Cardiac muscle cell (in vitro differentiated cells and primary cell): ENCODE measurements around the gene PCDH19. TPM values are rescaled to one million over a fixed set of nuclear protein-coding genes. Genes with fewer than 3 reads are reported as not detected.

Experiments
- DNase-seq, 2 donors: peaks; one replicate each; pipeline versions ENCODE4 v3.0.0 to v3.0.0-alpha.2; 2010 to 2017; ENCODE audit warnings: low read depth in 1 of 2, low spot score in 1 of 2
- H3K27ac ChIP-seq: fragments of 200-600 bp; sonication (generic); 2 replicates; pipeline ENCODE4 v1.5.1; 2016
- H3K27me3 ChIP-seq: fragments of 200-600 bp; sonication (generic); 2 replicates; pipeline ENCODE4 v1.6.0; 2016; ENCODE audit warnings: control low read depth
- H3K36me3 ChIP-seq: fragments of 200-600 bp; sonication (generic); 2 replicates; pipeline ENCODE4 v1.5.1; 2016; ENCODE audit warnings: control low read depth
- H3K4me1 ChIP-seq: fragments of 200-600 bp; sonication (generic); 2 replicates; pipeline ENCODE4 v1.8.1; 2017; ENCODE audit warnings: low read depth, mild to moderate bottlenecking, mixed run types
- H3K4me3 ChIP-seq: fragments of 200-600 bp; sonication (generic); 2 replicates; pipeline ENCODE4 v1.5.1; 2016; ENCODE audit warnings: mild to moderate bottlenecking
- H3K9me3 ChIP-seq: fragments of 200-600 bp; sonication (generic); 2 replicates; pipeline ENCODE4 v1.5.1; 2017; ENCODE audit warnings: low read depth, mild to moderate bottlenecking, control low read depth
- polyA plus RNA-seq: library from polyadenylated mRNA; unstranded; fragments of >200 nt; fragmentation: Nextera tagmentation; extraction: Ambion mirVana; gene quantifications from 2 replicates; pipeline ENCODE4 v1.2.1, GENCODE V29; 2016
- total RNA-seq: library from RNA; depleted of rRNA; stranded (reverse); fragments of >200 nt; gene quantifications from 2 replicates; pipeline ENCODE4 v1.2.3, GENCODE V29; 2016
- TF ChIP-seq, protein P1 (sequence below): IDR thresholded peaks from 2 replicates; pipeline ENCODE4 v1.5.1; 2012; ENCODE audit warnings: low read depth, mild to moderate bottlenecking, low read length

The PCDH19 gene
- total and polyA plus RNA-seq, 2 experiments from 2014 or later = 0.60 to 1.7 TPM

GRCh38 chrX:100319716-100320115, 90.4 kb downstream of the PCDH19 start:
- H3K4me3 ChIP-seq = no peak overlapping the region
- TF ChIP-seq, protein P1, sequence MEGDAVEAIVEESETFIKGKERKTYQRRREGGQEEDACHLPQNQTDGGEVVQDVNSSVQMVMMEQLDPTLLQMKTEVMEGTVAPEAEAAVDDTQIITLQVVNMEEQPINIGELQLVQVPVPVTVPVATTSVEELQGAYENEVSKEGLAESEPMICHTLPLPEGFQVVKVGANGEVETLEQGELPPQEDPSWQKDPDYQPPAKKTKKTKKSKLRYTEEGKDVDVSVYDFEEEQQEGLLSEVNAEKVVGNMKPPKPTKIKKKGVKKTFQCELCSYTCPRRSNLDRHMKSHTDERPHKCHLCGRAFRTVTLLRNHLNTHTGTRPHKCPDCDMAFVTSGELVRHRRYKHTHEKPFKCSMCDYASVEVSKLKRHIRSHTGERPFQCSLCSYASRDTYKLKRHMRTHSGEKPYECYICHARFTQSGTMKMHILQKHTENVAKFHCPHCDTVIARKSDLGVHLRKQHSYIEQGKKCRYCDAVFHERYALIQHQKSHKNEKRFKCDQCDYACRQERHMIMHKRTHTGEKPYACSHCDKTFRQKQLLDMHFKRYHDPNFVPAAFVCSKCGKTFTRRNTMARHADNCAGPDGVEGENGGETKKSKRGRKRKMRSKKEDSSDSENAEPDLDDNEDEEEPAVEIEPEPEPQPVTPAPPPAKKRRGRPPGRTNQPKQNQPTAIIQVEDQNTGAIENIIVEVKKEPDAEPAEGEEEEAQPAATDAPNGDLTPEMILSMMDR = no peak
- H3K36me3 ChIP-seq = no peaks in the 10 kb centered on the region
- no peak for DNase-seq
- peaks cover 4% of the 10 kb centered on the region for H3K4me1 ChIP-seq
- H3K27me3 ChIP-seq = no peaks in the 10 kb centered on the region
- no peak overlapping the region for H3K27ac ChIP-seq
- no peaks in the 10 kb centered on the region for H3K9me3 ChIP-seq

- Histone ChIP-seq H3K27me3 (no peaks in the 10 kb centered on the region), H3K27ac (no peak overlapping the region), H3K4me1 (peaks cover 5% of the 10 kb centered on the region), H3K4me3 (no peak overlapping the region), H3K36me3 (no peaks in the 10 kb centered on the region), H3K9me3 (no peaks in the 10 kb centered on the region)
- DNase-seq = no peak
- TF ChIP-seq, protein P1 = no peak
Measured at GRCh38 chrX:100316987-100317386, 93.1 kb downstream of the PCDH19 start.

- TF ChIP-seq, protein P1 = no peak
Measured at GRCh38 chrX:100315566-100315965, 94.5 kb downstream of the PCDH19 start.

DNA sequence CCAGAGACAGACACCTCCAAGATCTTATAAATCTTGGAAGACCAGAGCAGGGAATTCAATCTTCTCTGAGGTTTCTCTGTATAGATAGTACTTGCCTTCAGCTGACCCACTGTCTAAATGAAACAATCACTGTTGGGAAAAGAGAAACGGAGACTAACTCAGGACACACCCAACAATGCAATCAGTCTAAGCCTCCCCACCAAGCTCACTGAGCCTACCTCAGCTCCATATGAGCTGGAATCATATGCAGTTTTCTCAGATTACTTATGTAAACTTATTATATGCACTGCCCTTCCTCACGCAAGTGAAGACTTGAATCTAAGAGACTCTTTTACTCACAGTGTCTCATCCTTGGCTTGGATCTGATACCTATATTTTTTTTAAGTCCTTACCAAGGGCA, 110.5 kb downstream of the PCDH19 start:
- Histone ChIP-seq H3K27me3 (no peaks in the 10 kb centered on the region), H3K4me1 (peaks cover 8% of the 10 kb centered on the region), H3K9me3 (no peaks in the 10 kb centered on the region), H3K27ac (no peak overlapping the region), H3K36me3 (no peaks in the 10 kb centered on the region), H3K4me3 (no peak overlapping the region)
- no peak for DNase-seq
- TF ChIP-seq, protein P1 = no peak

More at GRCh38 chrX:100315566-100315965, 94.5 kb downstream of the PCDH19 start:
- Histone ChIP-seq H3K36me3 (no peaks in the 10 kb centered on the region), H3K9me3 (no peaks in the 10 kb centered on the region), H3K4me3 (no peak overlapping the region), H3K27ac (no peak overlapping the region), H3K27me3 (no peaks in the 10 kb centered on the region), H3K4me1 (peaks cover 5% of the 10 kb centered on the region)
- no peak for DNase-seq

- H3K27ac ChIP-seq = no peak overlapping the region
- peaks cover 8% of the 10 kb centered on the region for H3K4me1 ChIP-seq
- no peak overlapping the region for H3K4me3 ChIP-seq
- H3K36me3 ChIP-seq = no peaks in the 10 kb centered on the region
- H3K27me3 ChIP-seq = no peaks in the 10 kb centered on the region
- DNase-seq = no peak
- TF ChIP-seq, protein P1 = no peak
- no peaks in the 10 kb centered on the region for H3K9me3 ChIP-seq
Measured at GRCh38 chrX:100297728-100298127, 112.3 kb downstream of the PCDH19 start.
